Activated CD4-positive, alpha-beta memory T cell treated with anti-CD3 and anti-CD28 coated beads, Interleukin-2, amount 10 ng/mL, durations not matched to agents 7 days and 5 days (primary cell): ENCODE measurements around the gene ITGAV. TPM values are rescaled to one million over a fixed set of nuclear protein-coding genes. Genes with fewer than 3 reads are reported as not detected.
A peak's percentile ranks its signal among the peaks of the same experiment; 100 is the strongest.

Experiments
- CTCF ChIA-PET: fragments of 350-600 bp; sonication (Branson Sonifier 250); formaldehyde crosslinking; loops from one replicate; lab custom pipeline; 2021; ENCODE audit warnings: antibody characterized with exemption, inconsistent platforms; lab: Charles Lee
- POLR2A ChIA-PET: fragments of 350-600 bp; sonication (Branson Sonifier 250); formaldehyde crosslinking; loops from one replicate; lab custom pipeline; 2021; ENCODE audit warnings: antibody characterized with exemption; lab: Charles Lee
- DNase-seq: peaks from one replicate; pipeline ENCODE4 v3.0.0-alpha.2; 2020
- H3K27ac Mint-ChIP-seq: one replicate; pipeline ENCODE4 v1.8.0; 2021; ENCODE audit warnings: mild to moderate bottlenecking, mixed read lengths
- H3K27me3 Mint-ChIP-seq: one replicate; pipeline ENCODE4 v1.8.0; 2021; ENCODE audit warnings: mixed read lengths
- H3K36me3 Mint-ChIP-seq: one replicate; pipeline ENCODE4 v1.8.0; 2021; ENCODE audit warnings: low read depth, mixed read lengths
- H3K4me1 Mint-ChIP-seq: one replicate; pipeline ENCODE4 v1.8.0; 2021; ENCODE audit warnings: mixed read lengths
- H3K4me3 Mint-ChIP-seq: one replicate; pipeline ENCODE4 v1.8.0; 2021; ENCODE audit warnings: mild to moderate bottlenecking, mixed read lengths
- H3K9me3 Mint-ChIP-seq: one replicate; pipeline ENCODE4 v1.8.0; 2021; ENCODE audit warnings: mixed read lengths
- total RNA-seq, 2 experiments: library from RNA; stranded (reverse); gene quantifications; one replicate each; pipeline ENCODE4 v1.2.3, GENCODE V29; 2021

ITGAV gene
- 10 to 100 TPM in 1 of 2 experiments, 1 to 10 TPM in 1; 9.8 to 10.2 TPM for total RNA-seq

DNA sequence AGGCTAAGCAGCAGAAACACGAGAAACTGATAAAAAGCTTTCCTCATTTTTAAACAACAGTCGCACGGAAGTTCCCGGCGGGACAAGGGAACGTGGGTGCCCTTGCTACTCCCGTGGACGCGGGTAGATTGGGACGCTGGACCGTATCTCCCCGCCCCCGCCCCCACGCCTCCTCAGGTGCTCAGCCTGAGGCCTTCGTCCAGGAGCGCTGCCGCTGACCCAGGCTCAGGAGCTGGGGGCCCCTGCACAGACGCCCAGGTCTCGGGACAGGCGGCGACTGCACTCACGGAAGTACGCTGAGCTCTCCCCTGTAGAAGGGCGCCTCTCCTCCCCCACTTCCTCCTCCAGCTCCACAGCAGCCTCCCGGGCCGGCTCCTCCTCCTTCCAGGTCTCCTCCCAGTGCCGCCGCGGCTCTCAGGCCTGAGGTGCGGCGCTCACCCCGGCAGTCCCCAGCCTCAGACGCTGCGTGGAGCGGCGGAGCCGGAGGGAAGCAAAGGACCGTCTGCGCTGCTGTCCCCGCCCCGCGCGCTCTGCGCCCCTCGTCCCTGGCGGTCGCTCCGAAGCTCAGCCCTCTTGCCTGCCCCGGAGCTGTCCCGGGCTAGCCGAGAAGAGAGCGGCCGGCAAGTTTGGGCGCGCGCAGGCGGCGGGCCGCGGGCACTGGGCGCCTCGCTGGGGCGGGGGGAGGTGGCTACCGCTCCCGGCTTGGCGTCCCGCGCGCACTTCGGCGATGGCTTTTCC is at the start of gene ITGAV:
Gene ITGAV, plus strand, starts transcription at position 445 of the 738 bp plus-strand sequence. Its CDS starts 283 bp downstream, at position 728.
- no peaks in the 10 kb centered on the region for H3K27me3 Mint-ChIP-seq
- CTCF ChIA-PET: interaction anchor here (0.8 to 1.8 kb wide), 8 partner anchors 9 to 110 kb away, joined by 3 to 10 read pairs (median 4); partner anchors contain the start of gene ZC3H15
- peak; percentile 87 for DNase-seq

DNA sequence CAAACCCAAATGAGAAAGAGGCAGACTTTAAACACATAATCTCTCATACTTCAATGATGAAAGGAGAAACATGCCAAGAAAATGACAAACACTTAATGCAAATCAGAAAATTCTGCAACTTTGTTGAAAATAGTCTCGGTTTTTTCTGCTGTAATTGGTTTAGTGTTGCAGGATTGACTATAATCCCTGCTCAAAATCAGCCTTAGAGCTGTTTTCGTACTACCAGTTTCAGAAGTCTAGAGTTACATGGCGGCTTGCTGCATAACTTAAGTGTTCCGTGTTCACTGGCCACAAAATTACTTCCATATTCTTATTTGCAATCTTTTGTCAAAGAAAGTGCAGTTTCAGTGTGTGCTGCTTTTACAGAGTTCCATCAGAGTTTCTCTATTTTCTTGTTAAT is 48.9 kb upstream of the ITGAV start:
- Mint-ChIP-seq H3K4me3 (no peak overlapping the region), H3K27ac (no peak overlapping the region), H3K9me3 (no peaks in the 10 kb centered on the region), H3K27me3 (peaks cover 13% of the 10 kb centered on the region), H3K36me3 (no peaks in the 10 kb centered on the region), H3K4me1 (no peaks in the 10 kb centered on the region)
- CTCF ChIA-PET: no interaction called here
- POLR2A ChIA-PET: no interaction called here
- no peak for DNase-seq

More for the DNA sequence above, at the start of gene ITGAV:
- H3K27ac Mint-ChIP-seq: peak within 1 kb of the TSS; percentile 73
- POLR2A ChIA-PET: interaction anchor here (0.6 to 2.1 kb wide), 13 partner anchors 12 to 110 kb away, joined by 3 to 27 read pairs (median 3); partner anchors contain the start of gene ZC3H15
- peaks cover 32% of the 10 kb centered on the region for H3K4me1 Mint-ChIP-seq
- peaks cover 2% of the 10 kb centered on the region for H3K36me3 Mint-ChIP-seq
- no peaks in the 10 kb centered on the region for H3K9me3 Mint-ChIP-seq
- H3K4me3 Mint-ChIP-seq: peak within 1 kb of the TSS; percentile 83

DNA sequence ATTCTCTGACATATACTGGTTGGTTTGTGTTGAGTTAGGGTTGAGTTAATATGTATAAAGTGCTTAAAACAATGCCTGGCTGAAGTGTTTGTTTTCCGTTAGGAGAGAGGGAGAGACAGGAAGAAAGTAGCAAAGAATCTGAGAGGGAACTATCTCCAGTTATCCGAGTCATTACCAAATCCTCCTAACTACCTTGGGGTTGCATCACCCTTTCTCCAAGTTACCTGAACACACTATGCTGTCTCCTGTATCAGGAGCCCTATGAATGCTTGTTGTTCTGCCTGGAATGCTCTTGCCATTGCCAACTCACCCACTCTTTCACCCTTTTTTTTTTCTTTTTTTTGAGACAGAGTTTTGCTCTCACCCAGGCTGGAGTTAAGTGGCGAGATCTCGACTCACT is 47.9 kb upstream of the ITGAV start:
- Mint-ChIP-seq H3K27ac (no peak overlapping the region), H3K36me3 (no peaks in the 10 kb centered on the region), H3K4me3 (no peak overlapping the region), H3K9me3 (no peaks in the 10 kb centered on the region), H3K4me1 (no peaks in the 10 kb centered on the region), H3K27me3 (peaks cover 13% of the 10 kb centered on the region)
- CTCF ChIA-PET: no interaction called here
- DNase-seq: no peak
- POLR2A ChIA-PET: no interaction called here

DNA sequence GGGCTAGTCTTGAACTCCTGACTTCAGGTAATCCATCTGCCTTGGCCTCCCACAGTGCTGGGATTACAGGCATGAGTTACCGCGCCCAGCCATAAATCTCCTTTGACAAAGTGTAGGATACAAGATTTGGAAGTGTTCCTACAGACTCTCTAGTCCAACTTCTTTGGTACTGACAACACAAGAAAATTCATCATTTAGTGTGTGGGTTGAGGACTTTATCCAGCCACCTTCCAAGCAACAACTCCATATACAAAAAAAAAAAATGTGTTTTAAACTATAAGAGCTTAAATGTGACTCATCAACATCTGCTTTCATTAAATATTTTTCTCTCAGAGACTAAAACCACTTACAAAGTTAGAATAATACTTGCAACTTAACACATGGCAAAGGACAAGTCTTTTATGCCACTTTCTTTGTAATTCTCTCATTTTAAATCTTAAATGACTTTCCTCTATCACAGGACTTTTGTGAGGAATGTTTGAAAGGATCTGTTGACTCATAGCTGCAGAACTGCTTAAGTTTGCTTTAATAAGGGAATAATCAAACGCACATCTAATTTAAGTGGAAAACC is 46.2 kb upstream of the ITGAV start:
- ChIA-PET CTCF (no interaction called here), POLR2A (no interaction called here)
- DNase-seq: no peak
- Mint-ChIP-seq H3K27me3 (peaks cover 13% of the 10 kb centered on the region), H3K36me3 (no peaks in the 10 kb centered on the region), H3K4me3 (no peak overlapping the region), H3K27ac (no peak overlapping the region), H3K9me3 (no peaks in the 10 kb centered on the region), H3K4me1 (no peaks in the 10 kb centered on the region)

DNA sequence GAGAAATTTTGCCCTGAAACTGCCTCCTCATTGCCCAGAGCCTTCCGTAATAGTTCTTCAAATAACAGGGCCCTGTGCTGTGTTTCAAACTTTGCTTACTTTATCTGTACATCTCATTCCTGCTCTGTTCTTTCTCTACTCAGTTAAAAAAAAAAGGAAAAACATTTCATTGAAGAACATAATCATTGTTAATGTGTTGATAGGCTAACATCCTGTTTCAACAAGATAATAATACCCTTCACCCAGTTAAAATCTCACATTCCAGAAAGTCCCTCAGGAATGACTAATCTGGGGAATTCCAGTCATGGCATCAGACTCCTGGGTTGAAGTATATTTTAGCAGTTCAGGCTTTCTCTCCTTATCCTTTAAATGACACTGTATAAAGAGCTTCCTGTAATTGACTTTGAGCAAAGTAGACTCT is 45.6 kb upstream of the ITGAV start:
- no peaks in the 10 kb centered on the region for H3K4me1 Mint-ChIP-seq
- no peak overlapping the region for H3K27ac Mint-ChIP-seq
- no peak overlapping the region for H3K4me3 Mint-ChIP-seq
- H3K36me3 Mint-ChIP-seq: no peaks in the 10 kb centered on the region
- ChIA-PET CTCF (no interaction called here), POLR2A (no interaction called here)
- DNase-seq: no peak
- H3K27me3 Mint-ChIP-seq: peaks cover 13% of the 10 kb centered on the region
- H3K9me3 Mint-ChIP-seq: no peaks in the 10 kb centered on the region

DNA sequence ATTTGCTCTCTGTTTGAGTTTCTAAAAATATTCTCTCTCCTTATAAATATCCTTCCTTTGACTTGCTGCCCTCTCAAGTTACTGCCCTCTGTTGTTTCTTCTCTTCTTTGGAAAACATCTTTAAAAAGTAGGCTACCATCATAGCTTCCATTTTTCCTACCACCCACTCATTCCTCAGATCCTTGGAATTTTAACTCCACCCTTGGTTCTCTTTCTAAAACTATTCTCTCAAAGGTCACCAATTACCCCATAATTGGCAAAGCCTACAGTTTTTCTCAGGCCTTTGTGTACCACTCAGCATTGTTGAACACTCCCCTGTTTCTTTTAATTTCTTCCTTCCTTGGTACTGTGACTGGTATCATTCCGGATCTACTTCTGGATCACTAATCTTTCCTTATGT is 43.0 kb upstream of the ITGAV start:
- Mint-ChIP-seq H3K27ac (no peak overlapping the region), H3K4me1 (no peaks in the 10 kb centered on the region), H3K36me3 (no peaks in the 10 kb centered on the region), H3K4me3 (no peak overlapping the region), H3K9me3 (no peaks in the 10 kb centered on the region), H3K27me3 (peaks cover 9% of the 10 kb centered on the region)
- ChIA-PET CTCF (interaction anchor here (1.1 kb wide), 1 partner anchor 10 kb away, joined by 3 read pairs; no protein-coding TSS in a partner anchor), POLR2A (no interaction called here)
- no peak for DNase-seq

DNA sequence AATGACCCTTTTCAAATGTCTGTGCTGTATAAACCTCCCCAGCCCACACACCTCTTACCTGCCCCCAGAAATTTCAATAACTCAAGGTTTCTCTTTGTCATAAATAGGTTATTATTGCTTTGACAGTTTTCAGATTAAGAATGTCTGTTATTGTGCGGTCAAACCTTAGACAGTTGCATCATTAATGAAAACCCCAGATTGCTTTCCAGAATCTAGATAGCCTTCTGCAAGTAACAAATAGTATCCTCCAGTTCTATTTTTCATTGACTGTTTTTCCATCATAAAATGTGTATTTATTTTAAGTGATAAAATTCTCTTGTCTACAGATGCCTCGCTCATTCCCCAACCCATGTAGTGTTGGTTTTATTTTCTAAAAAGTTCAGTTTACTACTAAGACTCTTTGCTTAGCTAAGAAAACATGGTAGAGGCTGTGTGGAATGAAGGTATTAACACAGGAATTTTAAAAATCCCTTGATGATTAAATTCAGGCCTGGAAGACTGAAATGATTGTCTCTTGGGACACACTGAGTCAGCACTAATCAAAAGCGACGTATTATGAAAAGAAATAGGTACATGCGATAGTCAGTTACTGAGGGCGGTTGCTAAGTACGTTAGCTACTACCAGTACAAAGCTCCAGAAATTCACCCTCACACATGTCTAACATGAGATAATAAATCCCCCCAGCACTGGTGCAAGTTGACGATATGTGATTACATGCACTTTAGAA is 38.4 kb upstream of the ITGAV start:
- no peaks in the 10 kb centered on the region for H3K36me3 Mint-ChIP-seq
- DNase-seq: no peak
- no peak overlapping the region for H3K27ac Mint-ChIP-seq
- POLR2A ChIA-PET: no interaction called here
- H3K4me1 Mint-ChIP-seq: no peaks in the 10 kb centered on the region
- H3K4me3 Mint-ChIP-seq: no peak overlapping the region
- CTCF ChIA-PET: interaction anchor here (1.4 kb wide), 1 partner anchor 48 kb away, joined by 3 read pairs; no protein-coding TSS in a partner anchor
- H3K27me3 Mint-ChIP-seq: no peaks in the 10 kb centered on the region
- H3K9me3 Mint-ChIP-seq: no peaks in the 10 kb centered on the region

DNA sequence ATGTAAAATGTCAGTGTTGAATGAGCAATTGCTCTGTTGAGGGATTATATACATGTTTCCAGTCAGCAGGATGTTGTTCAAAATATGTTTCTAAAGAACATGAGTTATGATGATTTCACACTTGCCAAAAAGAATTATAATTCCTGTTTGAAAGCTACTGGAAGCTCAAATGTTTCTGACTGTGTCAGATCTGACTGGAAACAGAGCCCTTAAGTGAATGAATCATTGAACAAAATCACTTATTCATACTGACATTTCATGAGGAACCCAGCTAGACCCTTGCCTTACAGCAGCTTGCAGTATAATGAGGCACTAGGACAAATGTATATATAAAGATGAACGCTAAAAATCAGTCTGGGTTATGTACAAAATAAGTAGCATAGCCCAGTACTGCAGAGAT is 35.4 kb upstream of the ITGAV start:
- Mint-ChIP-seq H3K36me3 (no peaks in the 10 kb centered on the region), H3K27me3 (no peaks in the 10 kb centered on the region), H3K27ac (no peak overlapping the region), H3K9me3 (no peaks in the 10 kb centered on the region), H3K4me3 (no peak overlapping the region), H3K4me1 (no peaks in the 10 kb centered on the region)
- ChIA-PET POLR2A (interaction anchor here (0.7 kb wide), 1 partner anchor 35 kb away, joined by 3 read pairs; the partner anchor contains the start of gene ITGAV), CTCF (interaction anchor here (1.2 kb wide), 1 partner anchor 87 kb away, joined by 3 read pairs; no protein-coding TSS in a partner anchor)
- DNase-seq: no peak

DNA sequence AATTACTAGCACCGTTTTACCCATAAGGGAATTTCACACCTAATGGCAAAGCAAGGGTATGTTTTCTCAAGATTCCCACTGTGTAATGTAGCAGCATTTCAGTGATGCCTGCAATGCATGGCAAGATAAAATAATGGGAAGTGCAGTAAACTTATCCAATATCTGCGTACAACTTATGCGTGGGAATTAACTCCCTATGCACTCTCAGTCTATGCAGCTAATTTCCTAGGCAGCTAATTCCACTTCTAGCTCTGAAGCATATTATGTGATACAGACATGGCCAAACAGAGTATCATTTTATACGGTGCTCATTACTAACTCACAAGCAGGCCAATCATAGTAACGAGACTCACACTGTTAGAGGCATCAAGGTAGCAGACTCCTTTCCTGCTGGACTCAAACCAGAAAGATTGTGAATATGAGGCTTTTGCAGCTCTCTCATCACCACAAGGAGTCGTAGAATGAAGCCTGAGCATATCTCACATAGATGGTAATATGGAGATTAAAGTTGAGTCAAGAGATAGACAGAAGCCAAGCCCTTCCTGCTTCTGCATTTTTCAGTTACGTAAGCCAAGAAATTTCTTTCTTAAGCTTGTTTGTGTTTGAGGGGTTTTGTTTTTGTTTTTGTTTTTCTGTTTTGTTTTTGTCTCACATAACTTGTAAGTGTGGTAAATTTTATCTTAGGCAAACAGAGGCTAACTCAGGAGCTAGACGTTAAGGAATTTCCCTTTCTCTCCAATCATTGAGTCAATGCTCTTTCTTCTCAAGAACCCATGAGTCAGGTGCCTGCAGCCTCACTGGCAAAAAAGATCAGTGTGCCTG is 34.8 kb upstream of the ITGAV start:
- no peak overlapping the region for H3K4me3 Mint-ChIP-seq
- no peaks in the 10 kb centered on the region for H3K36me3 Mint-ChIP-seq
- ChIA-PET POLR2A (interaction anchor here (0.7 kb wide), 1 partner anchor 35 kb away, joined by 3 read pairs; the partner anchor contains the start of gene ITGAV), CTCF (interaction anchor here (1.2 kb wide), 1 partner anchor 87 kb away, joined by 3 read pairs; no protein-coding TSS in a partner anchor)
- H3K4me1 Mint-ChIP-seq: no peaks in the 10 kb centered on the region
- no peaks in the 10 kb centered on the region for H3K27me3 Mint-ChIP-seq
- H3K9me3 Mint-ChIP-seq: no peaks in the 10 kb centered on the region
- H3K27ac Mint-ChIP-seq: no peak overlapping the region
- DNase-seq: no peak

DNA sequence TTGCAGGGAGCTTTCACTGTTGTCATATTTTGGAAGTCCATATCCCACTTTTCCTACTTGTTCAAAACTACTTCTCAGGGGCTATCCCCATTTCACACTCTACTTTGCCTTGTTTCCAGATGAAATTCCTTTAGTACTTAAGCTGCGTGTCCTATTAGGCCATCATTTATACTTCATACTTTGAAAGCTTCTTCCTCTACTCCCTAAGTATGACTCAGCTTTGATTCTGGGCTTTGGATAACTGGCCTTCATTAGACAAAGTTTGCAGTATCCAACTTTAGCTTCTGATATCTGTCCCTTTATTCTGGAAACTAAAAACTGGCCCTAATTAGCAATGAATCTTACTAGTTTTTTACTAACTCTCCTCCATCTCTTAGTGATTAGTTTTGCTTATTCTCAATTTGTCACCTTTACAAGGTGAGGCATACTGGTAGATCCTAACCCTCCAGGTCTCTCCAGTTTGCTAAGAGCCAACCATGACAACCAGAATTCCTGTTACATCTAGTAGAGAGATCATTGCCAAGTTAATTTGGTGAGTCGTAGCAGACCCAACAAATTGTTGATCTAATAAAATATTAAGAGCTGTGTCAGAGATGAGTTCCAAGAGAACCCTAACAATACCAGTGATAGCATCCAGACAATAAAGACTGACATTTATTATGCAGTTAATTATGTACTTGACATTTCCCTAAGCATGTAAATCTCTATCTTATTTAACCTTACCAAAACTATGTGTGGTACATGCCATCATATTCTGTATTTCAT is 31.2 kb upstream of the ITGAV start:
- H3K4me3 Mint-ChIP-seq: no peak overlapping the region
- H3K4me1 Mint-ChIP-seq: no peaks in the 10 kb centered on the region
- H3K27ac Mint-ChIP-seq: no peak overlapping the region
- H3K36me3 Mint-ChIP-seq: no peaks in the 10 kb centered on the region
- DNase-seq: no peak
- POLR2A ChIA-PET: no interaction called here
- CTCF ChIA-PET: no interaction called here
- H3K27me3 Mint-ChIP-seq: peaks cover 7% of the 10 kb centered on the region
- no peaks in the 10 kb centered on the region for H3K9me3 Mint-ChIP-seq

DNA sequence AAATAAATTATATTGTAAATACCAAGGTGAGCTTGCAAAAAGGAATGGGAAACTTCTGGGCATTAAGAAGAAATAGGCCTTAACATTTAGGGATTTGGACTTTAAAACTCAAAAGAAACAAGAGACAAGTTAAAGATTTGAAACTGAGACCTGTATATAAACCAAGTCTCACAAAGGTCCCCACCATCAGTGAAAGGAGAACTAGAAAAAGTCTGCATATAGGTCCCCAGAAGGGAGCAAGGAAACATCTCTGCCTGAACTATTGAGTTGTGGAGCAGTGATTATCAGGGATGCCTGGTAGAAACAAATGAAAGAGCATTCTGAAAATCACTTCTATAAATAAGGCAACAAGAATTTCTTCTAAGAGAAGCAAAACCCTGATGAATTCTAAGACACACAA is 30.5 kb upstream of the ITGAV start:
- Mint-ChIP-seq H3K4me3 (no peak overlapping the region), H3K27ac (no peak overlapping the region), H3K9me3 (no peaks in the 10 kb centered on the region), H3K4me1 (no peaks in the 10 kb centered on the region), H3K36me3 (no peaks in the 10 kb centered on the region), H3K27me3 (peaks cover 11% of the 10 kb centered on the region)
- DNase-seq: no peak
- ChIA-PET CTCF (no interaction called here), POLR2A (no interaction called here)

DNA sequence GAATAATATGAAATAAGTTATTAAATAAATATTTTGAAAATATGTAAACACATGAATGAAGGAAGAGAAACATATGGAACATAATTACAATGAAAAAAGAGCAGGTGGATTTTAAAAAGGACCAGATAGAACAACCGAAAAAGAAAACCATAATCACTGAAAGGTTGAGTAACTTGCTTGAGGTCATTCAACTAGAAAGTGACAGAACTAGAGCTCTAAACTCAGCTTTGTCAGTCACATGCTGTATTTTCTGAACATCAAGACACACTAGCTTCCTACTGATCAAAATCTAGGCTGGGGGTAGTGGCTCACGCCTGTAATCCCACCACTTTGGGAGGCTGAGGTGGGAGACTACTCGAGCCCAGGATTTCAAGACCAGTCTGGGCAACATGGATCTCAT is 30.0 kb upstream of the ITGAV start:
- Mint-ChIP-seq H3K27me3 (peaks cover 12% of the 10 kb centered on the region), H3K27ac (no peak overlapping the region), H3K4me1 (no peaks in the 10 kb centered on the region), H3K36me3 (no peaks in the 10 kb centered on the region), H3K9me3 (no peaks in the 10 kb centered on the region), H3K4me3 (no peak overlapping the region)
- ChIA-PET POLR2A (no interaction called here), CTCF (no interaction called here)
- DNase-seq: no peak
